ENCODE data around the gene UCHL3. TPM values are rescaled to one million over a fixed set of nuclear protein-coding genes. Genes with fewer than 3 reads are reported as not detected.

Gene UCHL3
- total RNA-seq = 39.6 and 43.0 TPM in 2 replicates
- long read RNA-seq, partial matches to known transcripts = 2 of 9 reads
- long read RNA-seq, other reads (novel, unspliced or antisense) = 3 of 9 reads

DNA sequence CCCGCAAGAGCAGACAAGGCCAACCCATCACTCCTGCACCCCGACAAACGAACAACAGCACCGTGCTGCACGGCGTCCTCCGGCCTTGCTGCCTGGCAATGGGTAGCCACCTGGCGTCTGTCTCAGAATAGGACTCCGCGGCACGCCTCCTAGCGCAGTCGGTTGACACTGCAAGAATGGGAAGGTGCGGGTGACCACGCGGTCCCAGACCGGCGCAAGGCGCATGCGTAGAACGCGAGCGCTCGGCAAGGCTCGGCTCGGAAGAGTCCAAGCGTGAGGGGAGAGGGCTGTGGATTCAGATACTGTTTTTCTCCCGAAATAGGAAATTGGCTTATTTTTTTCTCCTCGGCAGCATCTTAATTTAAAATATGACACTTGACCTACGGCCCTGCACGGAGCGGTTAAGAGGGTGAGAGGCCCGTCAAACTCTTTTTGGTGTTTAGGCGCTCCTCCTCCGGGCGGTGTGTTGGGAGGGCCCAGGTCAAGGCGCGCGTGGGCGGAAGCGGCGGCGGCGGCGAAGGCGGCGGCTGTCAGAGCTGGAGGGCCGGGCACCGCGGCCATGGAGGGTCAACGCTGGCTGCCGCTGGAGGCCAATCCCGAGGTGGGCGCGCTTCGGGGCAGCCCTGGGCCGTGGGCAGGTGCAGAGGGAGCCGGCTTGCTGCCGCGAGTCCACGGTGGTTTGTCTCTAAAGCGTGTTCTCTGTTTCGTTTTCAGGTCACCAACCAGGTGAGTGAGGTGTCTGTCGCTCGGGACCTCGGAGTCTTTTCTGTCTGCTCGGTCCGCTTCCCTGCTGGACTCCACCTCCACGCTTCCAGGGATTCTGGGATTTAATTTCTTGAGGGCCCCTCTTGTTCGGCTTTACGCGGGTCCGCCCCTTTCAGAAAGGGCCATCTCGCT lies at the start of gene UCHL3:
TSS of gene UCHL3 (plus strand) at position 530 of the 897 bp plus-strand sequence. CDS start at position 560, 30 bp downstream.
- Mint-ChIP-seq H3K27me3 (no peaks in the 10 kb centered on the region), H3K27ac (peak within 1 kb of the TSS; percentile 99), H3K9me3 (ENCODE audit: low read depth) (no peaks in the 10 kb centered on the region), H3K4me3 (ENCODE audit: low read depth) (peak within 1 kb of the TSS; percentile 99), H3K36me3 (ENCODE audit: insufficient read depth) (peaks cover 6% of the 10 kb centered on the region), H3K4me1 (ENCODE audit: low read depth) (peaks cover 14% of the 10 kb centered on the region)
- peak; percentile 98 for DNase-seq (ENCODE audit: low spot score, unreplicated experiment)
- TF ChIP-seq, protein P1, sequence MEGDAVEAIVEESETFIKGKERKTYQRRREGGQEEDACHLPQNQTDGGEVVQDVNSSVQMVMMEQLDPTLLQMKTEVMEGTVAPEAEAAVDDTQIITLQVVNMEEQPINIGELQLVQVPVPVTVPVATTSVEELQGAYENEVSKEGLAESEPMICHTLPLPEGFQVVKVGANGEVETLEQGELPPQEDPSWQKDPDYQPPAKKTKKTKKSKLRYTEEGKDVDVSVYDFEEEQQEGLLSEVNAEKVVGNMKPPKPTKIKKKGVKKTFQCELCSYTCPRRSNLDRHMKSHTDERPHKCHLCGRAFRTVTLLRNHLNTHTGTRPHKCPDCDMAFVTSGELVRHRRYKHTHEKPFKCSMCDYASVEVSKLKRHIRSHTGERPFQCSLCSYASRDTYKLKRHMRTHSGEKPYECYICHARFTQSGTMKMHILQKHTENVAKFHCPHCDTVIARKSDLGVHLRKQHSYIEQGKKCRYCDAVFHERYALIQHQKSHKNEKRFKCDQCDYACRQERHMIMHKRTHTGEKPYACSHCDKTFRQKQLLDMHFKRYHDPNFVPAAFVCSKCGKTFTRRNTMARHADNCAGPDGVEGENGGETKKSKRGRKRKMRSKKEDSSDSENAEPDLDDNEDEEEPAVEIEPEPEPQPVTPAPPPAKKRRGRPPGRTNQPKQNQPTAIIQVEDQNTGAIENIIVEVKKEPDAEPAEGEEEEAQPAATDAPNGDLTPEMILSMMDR (IDR thresholded peaks at IDR 0.05; ENCODE audit: unreplicated experiment) = peak; percentile 85

DNA sequence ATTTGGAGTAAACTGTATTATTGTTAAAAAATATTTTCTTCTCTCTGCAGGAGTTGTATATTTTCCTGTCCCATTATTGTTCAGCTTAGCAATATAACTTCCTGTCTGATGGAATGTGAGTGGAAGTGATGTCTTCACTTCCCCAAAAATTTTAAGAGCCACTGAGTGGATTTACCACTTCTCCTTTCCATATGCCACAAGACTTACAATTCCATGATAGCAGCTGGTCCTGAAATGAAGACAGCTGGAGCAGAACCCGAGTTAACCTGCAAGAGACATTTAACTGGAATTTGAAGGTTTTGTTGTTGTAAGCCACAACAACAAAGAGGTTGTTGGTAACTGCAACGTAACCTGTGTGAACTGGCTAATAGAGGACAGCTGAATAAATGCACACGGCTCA lies 44.3 kb upstream of the UCHL3 start:
- Mint-ChIP-seq H3K27me3 (no peaks in the 10 kb centered on the region), H3K36me3 (ENCODE audit: insufficient read depth) (no peaks in the 10 kb centered on the region), H3K4me3 (ENCODE audit: low read depth) (no peak overlapping the region), H3K9me3 (ENCODE audit: low read depth) (no peaks in the 10 kb centered on the region), H3K27ac (no peak overlapping the region), H3K4me1 (ENCODE audit: low read depth) (no peaks in the 10 kb centered on the region)
- TF ChIP-seq, protein P1 (IDR thresholded peaks at IDR 0.05; ENCODE audit: unreplicated experiment) = no peak
- DNase-seq (ENCODE audit: low spot score, unreplicated experiment) = no peak

DNA sequence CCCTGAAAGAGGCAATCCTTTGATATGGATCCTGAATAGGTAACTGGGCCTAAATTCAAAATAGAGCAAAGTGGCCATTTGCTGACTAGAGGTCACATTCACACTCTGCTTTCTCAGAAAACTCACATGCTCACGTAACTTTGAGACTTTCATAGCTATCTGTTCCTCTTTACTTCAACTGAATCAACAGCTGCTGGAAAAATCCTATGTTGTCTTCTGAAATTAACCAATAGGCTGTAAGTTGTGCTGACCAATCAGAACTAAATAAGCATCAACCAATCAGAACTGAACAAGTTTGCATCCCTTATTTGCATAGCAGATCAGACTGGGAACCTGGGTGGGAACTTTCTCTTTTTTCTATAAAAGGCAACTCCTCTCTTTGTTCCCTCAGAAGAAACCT lies 43.6 kb upstream of the UCHL3 start:
- TF ChIP-seq, protein P1 (IDR thresholded peaks at IDR 0.05; ENCODE audit: unreplicated experiment) = no peak
- Mint-ChIP-seq H3K27ac (no peak overlapping the region), H3K9me3 (ENCODE audit: low read depth) (no peaks in the 10 kb centered on the region), H3K4me3 (ENCODE audit: low read depth) (no peak overlapping the region), H3K36me3 (ENCODE audit: insufficient read depth) (no peaks in the 10 kb centered on the region), H3K27me3 (no peaks in the 10 kb centered on the region), H3K4me1 (ENCODE audit: low read depth) (no peaks in the 10 kb centered on the region)
- DNase-seq (ENCODE audit: low spot score, unreplicated experiment) = no peak

DNA sequence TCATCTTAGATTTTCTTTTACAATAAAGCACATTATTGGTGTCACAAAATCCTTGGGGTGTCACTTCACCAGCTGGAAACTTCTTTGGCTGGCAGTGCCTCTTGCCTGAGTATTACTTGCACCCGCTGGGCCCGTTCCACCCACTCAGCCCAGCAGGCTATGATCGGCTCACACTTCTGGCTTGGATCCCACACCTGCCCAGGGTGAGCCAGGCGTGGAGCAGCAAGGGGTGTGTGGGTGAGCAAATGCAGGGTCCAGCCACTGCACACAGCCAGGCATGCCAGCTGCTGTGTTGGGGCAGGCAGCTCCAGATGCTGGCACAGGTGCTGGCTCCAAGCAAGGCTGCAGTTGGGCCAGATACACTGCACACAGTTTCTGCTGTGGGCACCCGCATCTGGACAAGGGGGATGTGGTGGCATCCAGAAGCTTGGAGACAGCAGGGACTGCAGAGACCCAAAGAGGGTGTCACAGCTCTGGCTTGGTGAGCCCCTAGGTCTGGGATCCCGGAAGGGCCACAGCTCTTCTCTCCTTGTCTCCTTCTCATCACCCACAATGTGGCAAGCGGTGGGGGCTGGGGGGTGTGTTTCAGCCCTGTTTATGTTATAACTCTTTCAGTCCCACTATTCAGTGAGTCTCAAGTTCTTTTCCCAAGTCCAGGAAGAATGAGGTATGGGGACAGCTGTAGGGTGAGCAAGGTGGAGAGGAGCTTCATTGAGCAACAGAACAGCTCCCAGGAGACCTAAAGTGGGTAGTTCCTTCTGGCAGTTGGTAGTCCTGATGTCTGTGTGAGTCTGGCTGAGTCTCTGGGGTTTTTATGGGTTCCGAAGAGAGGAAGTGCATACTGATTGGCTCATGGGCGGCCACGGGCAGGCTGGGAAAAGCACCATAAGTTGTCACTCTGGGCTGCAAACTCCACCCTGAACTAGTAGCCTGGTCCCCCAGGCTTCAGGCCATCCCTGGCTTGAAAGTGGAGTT lies 42.3 kb upstream of the UCHL3 start:
- no peak for DNase-seq (ENCODE audit: low spot score, unreplicated experiment)
- H3K27ac Mint-ChIP-seq = no peak overlapping the region
- TF ChIP-seq, protein P1 (IDR thresholded peaks at IDR 0.05; ENCODE audit: unreplicated experiment) = no peak
- no peaks in the 10 kb centered on the region for H3K36me3 Mint-ChIP-seq (ENCODE audit: insufficient read depth)
- no peak overlapping the region for H3K4me3 Mint-ChIP-seq (ENCODE audit: low read depth)
- no peaks in the 10 kb centered on the region for H3K4me1 Mint-ChIP-seq (ENCODE audit: low read depth)
- H3K27me3 Mint-ChIP-seq = no peaks in the 10 kb centered on the region
- H3K9me3 Mint-ChIP-seq (ENCODE audit: low read depth) = no peaks in the 10 kb centered on the region

DNA sequence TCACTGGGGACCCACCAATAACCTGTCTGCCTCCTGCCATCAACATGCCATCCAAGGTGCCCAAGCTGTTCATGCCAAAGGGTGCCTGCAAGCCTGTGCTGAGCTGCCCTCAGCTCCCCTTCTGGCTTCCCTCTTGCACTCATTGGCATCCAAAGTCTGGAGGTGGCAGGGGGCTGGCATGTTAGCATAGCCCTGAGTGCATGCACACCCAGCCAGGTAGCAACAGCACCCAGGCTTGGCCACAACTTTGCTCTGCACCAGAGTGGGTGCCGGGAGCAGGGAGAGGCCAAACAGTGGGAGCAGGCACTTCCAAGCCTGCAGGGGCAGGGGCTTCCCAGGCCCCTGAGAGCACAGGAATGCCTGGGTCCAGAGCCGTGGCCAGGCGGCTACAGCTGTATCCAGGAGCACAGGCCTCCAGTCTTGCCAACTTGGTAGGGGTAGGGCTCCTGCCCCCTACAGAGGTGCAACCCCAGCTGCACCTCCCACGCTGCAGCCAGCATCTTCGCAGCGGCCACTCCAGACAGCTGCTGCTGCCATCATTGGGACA lies 41.5 kb upstream of the UCHL3 start:
- H3K27ac Mint-ChIP-seq = no peak overlapping the region
- H3K27me3 Mint-ChIP-seq = no peaks in the 10 kb centered on the region
- TF ChIP-seq, protein P1 (IDR thresholded peaks at IDR 0.05; ENCODE audit: unreplicated experiment) = no peak
- no peaks in the 10 kb centered on the region for H3K4me1 Mint-ChIP-seq (ENCODE audit: low read depth)
- no peaks in the 10 kb centered on the region for H3K9me3 Mint-ChIP-seq (ENCODE audit: low read depth)
- DNase-seq (ENCODE audit: low spot score, unreplicated experiment) = no peak
- H3K36me3 Mint-ChIP-seq (ENCODE audit: insufficient read depth) = no peaks in the 10 kb centered on the region
- no peak overlapping the region for H3K4me3 Mint-ChIP-seq (ENCODE audit: low read depth)

All from progenitor cell of endocrine pancreas (in vitro differentiated cells).